HG03558 (cell line): ENCODE results near the gene GUK1.

Experiments
- ATAC-seq: cut with Tn5 transposase; IDR thresholded peaks from one replicate; pipeline ENCODE4 v1.9.1; 2021; ENCODE audit warnings: moderate number of reproducible peaks; ENCODE audit not compliant: unreplicated experiment; ENCODE audit errors: extremely low read depth

GUK1 gene

DNA sequence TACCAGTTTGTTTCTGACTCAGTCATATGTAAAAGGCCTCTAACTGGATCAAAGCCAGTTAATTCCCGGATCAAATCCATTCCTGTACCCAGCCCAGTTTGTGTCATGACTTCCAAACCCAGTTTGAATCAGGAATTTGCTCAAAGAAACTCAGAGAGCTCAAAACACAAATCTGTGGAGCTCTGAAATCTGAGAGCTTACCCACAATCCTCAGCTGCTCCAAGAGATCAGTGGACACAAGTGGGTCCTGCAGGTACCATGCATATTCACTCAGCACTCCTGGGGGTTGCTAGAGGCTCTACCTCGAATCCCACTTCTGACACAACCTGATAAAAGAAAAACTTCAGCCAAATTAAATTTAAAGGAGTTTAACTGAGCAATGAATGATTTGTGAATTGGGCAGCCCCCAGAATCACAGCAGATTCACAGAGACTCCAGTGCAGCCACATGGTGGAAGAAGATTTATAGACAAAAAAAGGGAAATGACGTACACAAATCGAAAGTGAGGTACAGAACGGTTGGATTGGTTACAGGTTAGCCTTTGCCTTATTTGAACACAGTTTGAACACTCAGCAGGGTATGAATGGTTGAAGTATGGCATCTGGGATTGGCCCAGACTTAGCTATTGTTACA is 19.1 kb upstream of the GUK1 start:
- ATAC-seq: no peak

DNA sequence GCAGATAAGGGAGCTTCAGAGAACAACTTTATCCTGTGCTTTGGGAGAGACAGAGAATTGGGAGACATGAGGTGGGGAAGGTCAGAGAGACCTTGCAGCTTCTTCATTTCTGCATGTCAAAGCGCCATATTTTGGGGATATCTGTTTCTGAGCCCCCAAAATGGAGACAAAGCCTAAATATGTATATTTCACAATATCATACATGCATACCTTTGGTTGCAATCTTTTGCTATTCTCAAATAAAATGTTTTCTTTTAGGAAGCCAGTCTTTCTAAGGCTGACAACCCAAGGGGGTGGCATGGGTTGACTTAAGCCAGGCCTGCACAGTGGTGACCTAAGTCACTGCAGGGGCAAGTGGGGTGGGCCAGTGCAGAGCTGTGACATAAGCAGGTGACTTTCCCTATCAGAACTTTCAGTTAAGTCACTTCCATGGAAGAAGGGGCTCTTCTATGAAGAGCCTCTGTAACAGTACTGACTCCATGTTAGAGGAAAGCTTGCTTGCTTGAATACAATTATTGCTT is 17.1 kb upstream of the GUK1 start:
- no peak for ATAC-seq

DNA sequence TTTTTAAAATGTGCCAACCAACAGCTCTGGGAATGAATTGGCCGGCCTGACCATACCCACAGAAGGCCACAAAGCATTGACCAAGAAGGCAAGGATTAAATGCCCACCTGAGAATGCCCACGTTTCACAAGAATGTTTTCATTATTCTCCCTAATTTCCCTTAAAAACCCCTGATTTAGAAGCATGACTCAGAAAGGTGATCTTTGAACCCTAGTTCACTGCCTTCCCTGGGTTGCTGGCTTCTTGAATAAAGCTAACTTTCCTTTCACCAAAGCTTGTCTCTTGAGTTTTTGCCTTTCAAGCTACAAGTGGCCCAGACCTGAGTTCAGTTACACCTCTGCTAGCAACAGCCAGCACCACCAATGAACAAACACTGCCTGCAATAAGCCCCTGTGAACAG is 16.6 kb upstream of the GUK1 start:
- no peak for ATAC-seq

DNA sequence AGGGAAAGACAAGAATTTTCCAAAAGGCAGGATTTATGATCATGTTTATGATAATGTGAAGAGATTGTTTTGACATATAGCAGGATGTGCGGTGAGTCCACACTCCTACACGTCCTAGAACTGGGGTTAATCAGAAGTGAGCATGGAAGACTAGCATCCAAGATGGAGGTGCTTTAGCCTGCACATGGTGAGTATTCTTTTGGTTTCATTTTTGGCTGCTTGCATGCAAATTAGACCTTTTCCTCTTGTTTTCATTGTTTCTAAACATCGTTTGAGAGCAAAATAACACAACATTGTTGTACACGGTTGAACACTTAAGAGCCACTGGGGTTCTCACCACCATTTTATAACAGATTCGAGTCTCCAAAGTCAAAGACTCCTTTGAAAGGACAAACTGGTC is 14.9 kb upstream of the GUK1 start:
- no peak for ATAC-seq

DNA sequence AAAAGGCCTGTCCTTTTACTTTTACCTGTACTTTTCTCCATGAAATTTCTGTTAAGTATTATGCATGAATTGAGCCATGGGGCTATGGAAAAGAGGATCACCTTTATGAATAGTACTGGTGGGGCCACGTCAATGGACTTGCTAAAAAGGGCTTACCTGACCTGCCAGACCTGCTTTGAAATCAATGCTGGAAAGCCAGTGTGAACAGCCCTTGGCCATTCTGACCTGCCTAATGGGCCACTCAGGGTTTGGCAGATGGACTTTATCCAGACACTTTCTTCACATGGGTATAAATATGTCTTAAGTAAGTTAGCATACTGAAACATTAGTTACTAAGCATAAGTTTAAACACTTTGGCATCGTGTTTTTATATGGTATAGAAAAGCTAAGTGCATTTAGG is 8.3 kb upstream of the GUK1 start:
- ATAC-seq: no peak

DNA sequence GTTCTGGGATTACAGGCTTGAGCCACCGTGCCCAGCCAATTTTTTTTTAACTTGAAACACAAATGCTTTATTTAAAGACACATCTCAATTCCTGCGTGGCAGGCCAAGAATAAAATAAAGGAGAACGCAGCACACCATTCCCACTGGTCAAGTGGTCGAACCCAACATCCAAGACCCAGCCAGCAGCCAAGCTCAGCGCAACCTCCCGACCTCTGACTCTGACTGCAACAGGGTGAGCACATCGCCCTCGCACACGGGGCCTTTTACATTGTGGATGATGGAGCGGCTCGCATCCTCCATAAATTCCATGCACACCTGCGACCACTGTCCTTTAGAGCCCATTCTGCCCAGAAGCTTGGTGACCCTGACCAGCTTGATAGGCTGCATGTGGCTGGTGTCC is 5.5 kb upstream of the GUK1 start:
- ATAC-seq: no peak

DNA sequence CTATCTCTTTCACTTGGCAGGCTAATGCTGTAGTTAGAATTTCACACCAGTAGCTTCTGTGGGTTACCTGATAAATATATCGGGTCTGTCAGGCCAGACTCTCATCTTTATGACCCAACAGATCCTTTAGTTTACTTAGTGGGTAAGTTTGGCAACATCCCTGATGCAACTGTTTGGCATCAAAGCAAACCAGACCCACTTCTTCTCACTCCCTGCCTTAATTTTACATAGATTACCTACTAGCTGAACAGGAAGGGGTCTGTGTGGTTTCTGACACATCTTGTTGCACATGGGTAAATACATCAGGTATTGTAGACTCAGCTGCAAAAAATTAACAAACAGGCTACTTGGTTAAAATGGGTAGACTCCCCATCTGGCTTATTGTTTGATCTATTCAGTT is 3.2 kb upstream of the GUK1 start:
- no peak for ATAC-seq

DNA sequence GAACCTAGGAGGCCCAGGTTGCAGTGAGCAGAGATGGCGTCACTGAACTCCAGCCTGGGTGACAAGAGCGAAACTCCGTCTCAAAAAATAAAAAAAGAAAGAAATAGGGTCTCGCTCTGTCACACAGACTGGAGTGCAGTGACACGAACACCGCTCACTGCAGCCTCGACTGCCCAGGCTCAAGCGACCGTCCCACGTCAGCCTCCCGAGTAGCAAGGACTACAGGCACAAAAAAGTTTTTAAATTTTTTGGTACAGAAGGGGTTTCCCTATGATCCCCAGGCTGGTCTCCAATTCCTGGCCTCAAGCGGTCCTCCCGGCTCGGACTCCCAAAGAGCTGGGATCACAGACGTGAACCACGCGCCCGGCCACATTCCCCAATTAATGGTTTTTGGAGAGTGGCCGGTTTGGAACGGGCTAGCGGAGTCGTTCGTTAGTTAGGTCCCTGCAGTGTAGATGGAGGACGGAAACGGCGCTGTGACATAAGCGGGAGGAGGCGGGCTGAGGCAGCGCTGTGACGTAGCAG is 611 bp upstream of the GUK1 start:
- no peak for ATAC-seq

DNA sequence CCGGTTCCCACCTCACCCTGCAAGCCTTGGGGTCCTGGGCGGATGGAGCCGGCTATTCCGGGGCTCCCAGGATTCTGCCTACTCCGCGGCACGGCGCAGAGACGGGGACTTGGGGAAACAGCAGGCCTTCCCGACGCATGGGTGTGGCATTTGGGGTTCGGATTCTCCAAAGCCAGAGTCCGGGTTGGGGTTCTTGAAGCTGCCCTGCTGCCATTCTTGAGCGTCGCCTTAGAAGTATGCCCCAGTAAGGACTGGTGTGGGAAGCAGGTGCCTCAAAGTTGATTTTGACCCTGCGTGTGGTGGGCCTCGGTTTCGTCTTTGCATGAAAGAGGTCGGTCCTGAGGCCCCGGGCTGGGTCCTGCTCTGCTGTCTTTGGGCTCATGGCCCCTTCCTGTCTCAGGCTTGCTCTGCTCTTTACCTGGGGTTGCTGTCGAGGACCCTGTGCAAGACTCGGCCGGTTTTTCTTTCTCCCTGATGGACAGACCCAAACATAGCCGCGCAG is 696 bp downstream of the GUK1 start:
- ATAC-seq: no peak

DNA sequence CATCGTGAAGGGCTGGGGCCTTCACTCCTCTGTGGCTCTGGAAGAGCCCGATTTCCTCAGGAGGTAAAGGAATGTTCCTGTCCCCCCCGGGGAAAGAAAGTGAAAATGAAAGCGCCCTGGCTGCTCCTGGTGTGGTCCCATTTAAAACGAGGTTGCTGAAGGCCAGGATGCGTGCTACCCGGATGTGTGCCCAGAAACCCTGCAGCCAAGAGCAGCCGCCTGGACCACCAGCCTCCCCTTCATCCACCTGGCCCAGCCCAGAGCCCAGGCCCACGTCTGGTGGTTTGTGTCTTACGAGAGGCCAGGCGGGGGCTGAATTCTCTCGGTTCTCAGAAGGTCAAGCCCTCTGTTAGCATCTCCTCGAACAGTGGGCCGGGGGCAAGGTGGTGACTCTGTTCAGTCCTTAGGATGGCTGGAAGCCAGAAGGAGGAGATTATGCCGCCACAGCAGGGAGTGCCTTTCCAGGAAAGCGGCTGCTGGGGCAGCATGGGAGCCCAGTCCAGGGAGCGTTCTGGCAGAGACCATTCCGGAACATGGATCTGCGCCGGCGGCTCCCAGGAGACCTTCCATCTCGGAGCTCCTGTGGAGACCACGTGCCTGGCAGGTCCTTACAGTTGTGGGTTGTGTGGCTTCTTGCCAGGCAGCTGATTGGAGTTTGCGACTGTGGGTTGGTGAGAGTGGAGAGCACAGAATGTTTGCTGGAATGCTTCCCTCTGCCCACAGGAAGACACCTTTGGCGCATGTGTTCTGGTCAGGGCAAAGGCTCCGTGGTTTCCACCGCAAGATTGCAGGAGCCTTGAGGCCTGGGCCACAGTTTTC is 1.4 kb downstream of the GUK1 start:
- ATAC-seq: no peak

DNA sequence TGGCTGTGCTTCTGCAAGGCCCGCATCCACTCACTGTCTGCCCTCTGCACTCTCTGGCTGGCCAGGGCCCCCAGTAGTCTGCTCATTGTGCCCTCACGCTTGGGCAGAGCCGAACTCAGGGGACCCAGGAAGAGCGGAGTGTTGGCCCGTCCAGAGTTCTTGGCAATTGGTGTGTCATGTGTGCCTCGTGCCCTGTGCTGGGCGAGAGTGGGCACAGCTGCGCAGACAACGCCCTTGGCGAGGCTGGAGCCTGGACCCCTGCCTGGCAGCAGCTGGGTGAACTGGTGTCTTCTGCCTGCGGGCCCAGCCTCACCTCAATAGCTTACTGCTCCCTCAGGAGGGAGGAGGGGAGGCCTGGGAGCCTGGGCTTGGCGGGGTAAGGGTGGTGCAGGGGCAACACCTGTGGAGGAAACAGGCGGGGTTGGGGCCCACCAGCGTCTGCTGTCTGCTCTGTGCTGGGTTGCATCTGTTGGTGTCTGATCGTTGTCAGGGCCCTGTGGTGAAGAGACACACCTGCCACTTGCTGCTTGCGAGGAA is 2.1 kb downstream of the GUK1 start:
- ATAC-seq: no peak

DNA sequence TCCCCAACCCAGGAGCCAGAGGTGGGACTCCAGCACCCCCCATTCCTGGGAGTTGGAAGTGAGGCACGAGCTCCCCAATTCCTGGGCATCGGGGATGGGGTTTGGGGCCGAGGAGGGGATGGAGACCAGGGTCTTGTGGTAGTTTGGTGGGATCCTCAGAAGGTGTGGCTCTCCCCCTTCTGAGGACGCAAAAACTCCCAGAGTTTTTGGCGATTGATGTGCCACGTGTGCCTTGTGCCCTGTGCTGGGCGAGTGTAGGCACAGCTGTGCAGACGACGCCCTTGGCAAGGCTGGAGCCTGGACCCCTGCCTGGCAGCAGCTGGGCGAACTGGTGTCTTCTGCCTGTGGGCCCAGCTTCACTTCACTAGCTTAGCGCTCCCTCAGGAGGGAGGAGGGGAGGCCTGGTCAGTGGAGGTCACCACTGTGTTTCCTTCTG is 2.6 kb downstream of the GUK1 start:
- no peak for ATAC-seq

DNA sequence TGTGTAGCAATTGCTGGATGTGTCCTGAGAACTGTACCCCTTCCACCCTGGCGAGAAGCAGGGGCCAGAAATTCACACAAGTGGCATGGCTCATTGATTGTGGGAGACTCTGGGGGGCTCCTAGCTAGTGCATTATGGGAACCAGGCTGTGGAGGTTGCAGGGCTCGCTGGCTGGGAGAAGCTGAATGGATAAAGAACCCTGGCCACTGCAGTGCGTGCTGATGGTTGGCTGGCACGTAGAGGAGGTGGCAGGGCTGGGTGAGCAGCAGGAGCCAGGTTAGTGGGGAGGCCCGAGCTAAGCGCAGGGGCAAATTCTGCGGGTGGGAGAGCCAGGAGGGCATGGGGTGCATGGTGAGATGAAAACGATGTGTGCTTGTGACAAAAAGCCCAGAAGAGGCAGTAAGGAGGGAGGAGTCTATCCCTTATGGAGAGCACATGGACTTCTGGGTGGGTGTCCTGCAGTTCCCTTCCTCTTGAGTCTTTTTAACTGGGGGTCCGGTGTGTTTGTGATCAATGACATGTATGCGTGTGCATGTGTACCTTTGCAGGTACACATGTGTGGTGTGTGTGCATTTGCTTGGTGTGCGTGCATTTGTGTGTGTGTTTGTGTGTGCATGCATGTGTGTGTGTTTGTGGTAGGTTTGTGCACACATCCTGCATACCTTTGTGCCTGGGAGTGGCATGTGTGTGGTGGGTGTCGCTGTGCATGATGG is 3.6 kb downstream of the GUK1 start:
- ATAC-seq: no peak

DNA sequence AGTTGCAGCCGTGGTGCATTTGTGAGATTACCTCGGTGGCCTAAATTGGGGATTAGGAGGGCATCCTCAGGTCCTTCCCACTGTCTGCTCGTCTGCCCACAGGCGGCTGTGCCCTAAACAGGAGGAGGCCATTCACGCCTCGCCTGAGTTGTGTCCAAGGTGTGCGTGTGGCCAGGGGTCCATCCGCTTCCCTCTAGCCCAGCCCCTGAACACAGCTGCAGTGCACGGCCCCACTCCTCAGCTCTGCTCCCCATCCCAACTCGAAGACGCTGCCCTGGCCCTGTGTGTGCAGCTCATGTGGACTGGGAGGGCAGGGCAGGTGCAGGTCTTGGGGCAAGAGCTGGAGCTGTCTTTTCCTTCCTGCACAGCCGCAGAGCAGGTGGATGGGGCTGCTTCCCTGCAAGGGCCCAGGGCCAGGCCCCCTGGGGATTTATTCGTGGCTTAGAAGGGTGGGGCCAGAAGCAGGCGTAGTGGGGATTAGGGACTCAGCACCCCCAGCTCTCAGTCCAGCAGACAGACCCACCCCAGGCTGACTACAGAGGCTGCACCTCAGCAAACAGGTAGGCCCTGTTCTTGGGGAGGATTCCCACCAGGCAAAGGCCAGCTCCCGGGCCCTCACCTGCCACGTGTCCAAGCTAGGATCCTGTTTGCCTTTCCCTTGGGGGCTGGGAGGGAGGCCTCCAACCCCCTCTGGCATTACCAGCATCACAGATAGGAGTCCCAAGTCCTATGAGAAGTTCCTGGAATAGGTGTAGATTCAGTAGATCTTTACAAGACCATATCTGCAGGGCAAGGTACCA is 4.3 kb downstream of the GUK1 start:
- no peak for ATAC-seq

DNA sequence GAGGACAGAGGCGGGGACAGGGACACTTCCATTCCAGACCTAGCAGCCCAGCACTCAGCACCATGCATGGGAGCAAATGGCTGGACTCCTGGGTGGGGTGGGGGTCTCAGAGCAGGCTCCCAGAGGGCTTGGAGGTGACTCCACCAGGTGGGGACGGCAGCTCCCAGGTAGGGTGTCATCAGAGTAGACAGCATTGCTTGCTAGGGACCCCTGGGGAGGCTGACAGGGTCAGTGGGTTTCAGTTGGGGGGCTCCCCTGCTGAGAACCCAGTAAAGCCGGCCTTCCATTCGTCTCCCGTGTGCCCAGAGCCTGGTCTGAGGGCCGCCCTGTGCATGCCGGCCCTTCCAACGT is 4.9 kb downstream of the GUK1 start:
- ATAC-seq: no peak

DNA sequence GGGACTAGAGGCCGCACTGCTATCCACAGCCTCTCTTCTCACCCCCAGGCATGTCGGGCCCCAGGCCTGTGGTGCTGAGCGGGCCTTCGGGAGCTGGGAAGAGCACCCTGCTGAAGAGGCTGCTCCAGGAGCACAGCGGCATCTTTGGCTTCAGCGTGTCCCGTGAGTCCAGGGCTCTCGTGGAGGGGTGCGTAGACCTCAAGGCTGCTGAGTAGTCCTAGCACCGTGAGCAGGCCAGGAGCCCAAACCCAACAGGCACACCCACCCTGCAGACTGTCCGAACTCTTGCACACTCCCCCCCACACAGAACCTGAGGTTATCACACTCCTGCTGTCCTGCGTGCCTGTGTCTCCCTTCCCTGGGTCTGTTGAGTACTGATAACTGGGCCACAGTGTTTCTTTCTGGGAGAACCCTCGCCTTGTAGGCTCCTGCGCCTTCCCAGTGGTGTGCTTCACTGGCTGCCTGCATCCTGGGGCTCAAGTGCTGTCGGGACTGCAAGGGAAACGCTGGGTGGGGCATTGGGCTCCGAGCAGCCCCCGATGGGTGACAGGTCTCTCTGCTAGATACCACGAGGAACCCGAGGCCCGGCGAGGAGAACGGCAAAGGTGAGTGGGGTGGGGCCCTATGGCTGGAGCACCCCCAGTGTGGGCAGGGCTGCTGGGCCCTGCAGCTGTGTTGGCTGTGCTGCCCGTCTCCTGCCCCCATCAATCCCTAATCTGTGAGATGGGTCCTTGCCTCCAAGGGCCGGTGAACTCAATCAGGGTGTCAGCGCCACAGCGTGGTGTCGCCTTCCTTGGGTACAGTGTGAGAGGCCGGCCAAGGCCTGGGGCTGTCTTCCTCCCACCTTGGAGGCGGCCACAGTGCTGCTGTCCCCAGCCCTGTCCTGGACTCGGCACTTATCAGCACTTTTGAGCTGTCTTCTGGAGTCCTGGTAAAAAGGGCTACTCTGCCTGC is 5.7 kb downstream of the GUK1 start:
- no peak for ATAC-seq

DNA sequence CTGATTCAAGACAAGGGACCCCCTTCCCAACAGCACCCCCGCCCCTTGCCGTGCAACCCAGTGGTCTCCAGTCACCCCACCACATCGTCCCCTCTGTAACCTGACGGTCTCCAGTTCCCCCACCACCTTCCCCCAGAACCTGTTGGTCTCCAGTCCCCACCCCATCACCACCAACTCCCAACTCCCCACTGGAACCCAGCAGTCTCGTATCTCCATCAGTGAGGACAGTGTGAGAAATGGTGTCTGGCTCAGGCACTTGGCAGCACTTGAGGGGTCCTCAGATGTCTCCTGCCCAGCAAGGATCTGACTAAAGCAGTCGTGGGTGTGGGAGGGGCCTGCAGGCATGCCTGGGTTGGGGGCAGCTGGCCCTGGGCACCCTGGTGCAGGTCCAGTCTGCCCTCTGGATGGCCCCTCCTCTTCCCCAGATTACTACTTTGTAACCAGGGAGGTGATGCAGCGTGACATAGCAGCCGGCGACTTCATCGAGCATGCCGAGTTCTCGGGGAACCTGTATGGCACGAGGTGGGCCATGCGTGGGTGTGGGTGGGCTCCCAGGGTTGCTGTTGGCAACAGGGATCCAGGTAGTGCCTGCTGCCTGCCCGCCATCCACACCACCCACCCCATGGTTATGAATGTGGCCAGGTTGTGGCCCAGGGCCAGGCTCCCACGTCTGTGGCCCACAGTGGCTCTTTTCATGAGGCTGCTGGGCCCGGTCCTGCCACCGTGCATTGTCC is 6.5 kb downstream of the GUK1 start:
- ATAC-seq: no peak

DNA sequence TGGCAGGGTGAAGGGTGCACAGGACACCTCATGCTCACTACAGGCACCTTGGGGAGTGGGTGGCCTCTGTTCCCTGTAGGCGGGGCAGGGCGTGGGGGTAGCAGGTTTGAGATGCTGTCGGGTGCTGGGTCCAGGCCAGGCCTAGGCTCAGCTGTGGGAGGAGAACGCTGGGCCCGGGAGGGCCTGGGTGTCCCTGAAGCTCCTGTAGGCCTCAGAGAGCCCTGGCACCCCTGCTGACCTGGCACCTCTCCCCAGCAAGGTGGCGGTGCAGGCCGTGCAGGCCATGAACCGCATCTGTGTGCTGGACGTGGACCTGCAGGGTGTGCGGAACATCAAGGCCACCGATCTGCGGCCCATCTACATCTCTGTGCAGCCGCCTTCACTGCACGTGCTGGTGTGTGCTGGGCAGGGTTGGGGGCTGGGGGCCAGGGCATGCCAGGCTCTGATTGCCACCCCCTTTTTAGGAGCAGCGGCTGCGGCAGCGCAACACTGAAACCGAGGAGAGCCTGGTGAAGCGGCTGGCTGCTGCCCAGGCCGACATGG is 7.1 kb downstream of the GUK1 start:
- no peak for ATAC-seq
